G401.6 (cell line): Measurements from ENCODE around the gene LRRC53.

Experiments used
- FAIRE-seq: peaks from 2 replicates; lab custom pipeline; 2012; peaks lifted over from hg19 to GRCh38; lab: Jason Lieb, UNC

LRRC53 gene

GRCh38 chr1:74502432-74502831 lies 10.0 kb downstream of the LRRC53 start:
- no peak for FAIRE-seq

DNA sequence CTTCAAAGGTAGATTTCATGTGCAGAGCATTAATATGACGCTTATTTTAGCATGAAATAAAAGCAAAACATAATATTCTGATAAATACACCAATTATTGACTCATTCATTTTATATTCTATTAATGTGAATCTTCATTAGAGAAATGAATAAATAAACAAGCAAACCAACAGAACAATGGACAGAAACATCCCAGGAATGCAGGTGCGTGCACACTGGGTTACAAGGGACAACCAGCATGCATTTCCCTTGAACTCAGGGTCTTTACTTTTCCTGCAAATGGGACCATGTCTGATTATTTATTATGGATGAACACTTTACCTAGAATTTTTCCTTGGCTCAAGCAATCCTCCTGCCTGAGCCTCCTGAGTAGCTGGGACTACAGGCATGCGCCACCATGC lies 13.5 kb downstream of the LRRC53 start:
- no peak for FAIRE-seq

DNA sequence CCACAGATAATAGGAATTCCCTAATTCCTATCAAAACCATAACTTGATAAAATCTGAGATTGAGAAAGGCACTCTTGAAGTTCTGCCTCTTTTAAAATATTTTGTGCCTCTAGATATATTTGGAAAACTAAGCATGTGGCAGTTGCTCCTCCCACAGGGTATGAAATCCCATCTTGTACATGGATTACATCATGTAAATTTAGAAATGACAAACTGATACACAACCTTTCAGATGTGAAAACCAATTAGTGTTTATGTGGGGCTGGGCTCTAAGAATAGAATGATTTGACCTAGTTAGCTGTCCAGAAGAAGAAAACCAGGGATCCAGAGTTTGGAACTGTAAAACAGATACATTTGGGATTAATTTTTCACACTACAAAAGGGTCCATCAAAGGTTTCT lies 15.7 kb downstream of the LRRC53 start:
- no peak for FAIRE-seq

DNA sequence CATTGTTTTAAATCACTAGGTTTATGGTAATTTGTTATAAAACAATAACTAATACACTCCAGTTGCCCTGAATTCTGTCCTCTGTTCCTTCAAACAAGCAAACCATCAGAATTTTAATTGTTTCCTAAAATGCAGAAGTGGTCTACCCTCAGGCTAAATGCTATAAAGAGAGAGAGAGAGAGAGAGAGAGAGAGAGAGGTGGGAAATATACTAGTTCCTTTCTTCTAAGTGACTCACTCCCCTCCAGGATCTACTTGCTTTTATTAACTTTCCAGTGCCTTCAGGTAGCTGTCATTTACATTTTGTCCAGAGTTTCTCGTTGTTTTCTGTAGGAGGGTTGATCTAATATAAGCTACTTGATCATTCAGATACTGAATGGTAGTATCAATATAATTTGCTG lies 26.4 kb downstream of the LRRC53 start:
- FAIRE-seq: no peak

- FAIRE-seq: no peak
Observed at GRCh38 chr1:74485622-74486021, 26.8 kb downstream of the LRRC53 start.

DNA sequence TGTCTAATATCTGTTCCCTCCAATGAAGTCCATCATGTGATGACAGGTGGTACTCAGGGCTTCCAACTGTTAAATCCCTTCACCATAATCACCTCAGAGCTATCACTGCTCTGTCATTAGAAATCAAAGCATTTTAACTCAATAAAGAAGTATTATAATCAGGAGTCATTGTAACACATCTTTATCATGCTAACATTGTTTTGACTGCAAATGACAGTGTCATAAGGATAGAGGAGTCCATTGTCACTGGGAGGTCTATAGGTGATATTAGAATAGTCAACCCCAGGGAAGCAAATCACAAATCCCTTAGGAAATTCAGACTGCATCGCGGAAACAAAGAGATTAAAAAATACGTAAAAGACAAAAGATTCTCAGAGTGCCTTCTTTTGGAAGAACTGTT lies 30.8 kb downstream of the LRRC53 start:
- no peak for FAIRE-seq

DNA sequence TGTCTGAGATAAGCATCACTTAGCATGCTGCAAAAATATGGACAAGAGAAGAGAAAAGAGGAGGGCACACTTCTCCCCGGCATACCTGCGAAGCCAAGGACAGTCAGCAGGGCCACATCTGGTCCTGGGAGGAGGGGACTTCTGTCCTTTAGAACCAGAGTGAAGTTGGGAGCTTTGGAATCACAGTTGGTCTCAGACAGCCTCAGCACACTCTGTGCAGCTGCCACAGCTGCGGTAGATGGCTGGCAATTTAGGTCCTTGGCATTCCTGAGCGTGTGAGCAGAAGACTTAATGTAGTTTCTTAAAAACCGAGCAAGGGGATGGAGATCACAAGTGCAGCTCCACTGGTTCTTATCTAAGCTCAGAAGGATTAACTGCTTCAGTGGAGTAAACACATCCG lies 32.3 kb downstream of the LRRC53 start:
- FAIRE-seq: no peak

- FAIRE-seq: no peak
Observed at GRCh38 chr1:74478979-74479378, 33.4 kb downstream of the LRRC53 start.

GRCh38 chr1:74474585-74474984 lies 37.8 kb downstream of the LRRC53 start:
- no peak for FAIRE-seq

- no peak for FAIRE-seq
Observed at GRCh38 chr1:74471470-74471869, 40.9 kb downstream of the LRRC53 start.

DNA sequence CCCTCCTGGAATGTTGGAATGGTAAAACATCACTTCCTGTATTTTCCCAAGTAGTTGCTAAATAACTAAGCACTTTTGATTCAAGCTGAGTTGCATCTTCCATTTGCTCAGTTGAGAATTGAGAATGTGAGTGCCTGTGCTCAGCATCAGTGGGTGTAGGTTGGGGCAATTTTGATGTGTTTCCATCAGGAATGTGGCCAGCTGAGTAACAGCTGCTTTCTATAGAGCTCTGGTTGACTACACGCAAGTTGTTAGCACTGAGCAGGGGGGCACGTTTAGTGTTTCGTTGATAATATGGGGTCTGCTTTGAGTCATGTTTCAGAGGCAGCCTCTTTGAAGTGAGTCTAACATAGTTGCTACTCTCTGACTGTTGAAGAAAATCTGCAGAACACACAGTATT lies 41.5 kb downstream of the LRRC53 start:
- no peak for FAIRE-seq

DNA sequence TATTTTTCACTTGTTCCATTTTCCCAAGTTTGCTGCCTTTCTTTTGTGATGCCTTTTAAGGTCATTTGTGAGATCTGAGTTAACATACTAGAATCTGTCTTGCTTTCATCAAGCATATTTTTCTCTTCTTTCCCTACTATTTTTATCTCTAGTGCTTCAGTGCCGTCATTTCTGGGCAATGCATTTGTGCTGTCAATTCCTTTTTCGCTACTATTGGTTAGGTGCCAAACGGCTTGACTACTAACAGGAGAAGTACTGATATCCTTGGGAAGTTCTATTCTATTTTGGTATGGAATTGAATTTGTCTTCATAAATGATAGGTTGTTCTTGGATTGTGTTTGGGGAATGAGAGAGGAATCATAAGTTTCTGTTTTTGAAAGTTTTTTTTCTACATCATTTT lies 42.2 kb downstream of the LRRC53 start:
- FAIRE-seq: no peak

DNA sequence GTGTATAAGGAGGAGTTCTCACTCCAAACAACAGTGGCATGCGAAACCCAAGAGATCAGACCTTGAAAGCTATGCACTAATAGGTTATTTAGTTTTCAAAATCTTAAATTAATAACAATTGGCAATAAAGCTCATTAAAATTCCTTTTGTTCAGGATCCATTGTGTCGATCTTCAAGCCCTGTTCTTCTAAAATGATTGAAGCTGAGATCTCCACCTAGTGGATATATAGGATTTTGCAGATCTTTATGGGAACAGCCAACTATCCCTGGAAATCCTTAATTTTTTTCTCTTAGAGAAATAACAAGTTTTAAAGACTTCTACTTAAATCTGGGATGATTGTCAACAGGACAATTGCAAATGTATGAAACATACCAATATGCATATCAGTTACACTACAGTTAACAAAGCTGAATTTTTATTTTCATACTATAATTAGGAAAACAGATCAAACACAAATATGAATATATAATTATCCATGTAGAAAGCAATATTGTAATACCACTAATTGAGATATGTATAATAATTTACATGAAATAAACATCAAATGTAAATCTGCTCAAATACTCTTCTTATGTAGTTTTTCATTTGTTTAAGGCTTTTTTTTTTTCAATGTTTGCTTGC lies 43.3 kb downstream of the LRRC53 start:
- FAIRE-seq: peak; percentile 91

GRCh38 chr1:74467786-74468377 lies 44.5 kb downstream of the LRRC53 start:
- no peak for FAIRE-seq

DNA sequence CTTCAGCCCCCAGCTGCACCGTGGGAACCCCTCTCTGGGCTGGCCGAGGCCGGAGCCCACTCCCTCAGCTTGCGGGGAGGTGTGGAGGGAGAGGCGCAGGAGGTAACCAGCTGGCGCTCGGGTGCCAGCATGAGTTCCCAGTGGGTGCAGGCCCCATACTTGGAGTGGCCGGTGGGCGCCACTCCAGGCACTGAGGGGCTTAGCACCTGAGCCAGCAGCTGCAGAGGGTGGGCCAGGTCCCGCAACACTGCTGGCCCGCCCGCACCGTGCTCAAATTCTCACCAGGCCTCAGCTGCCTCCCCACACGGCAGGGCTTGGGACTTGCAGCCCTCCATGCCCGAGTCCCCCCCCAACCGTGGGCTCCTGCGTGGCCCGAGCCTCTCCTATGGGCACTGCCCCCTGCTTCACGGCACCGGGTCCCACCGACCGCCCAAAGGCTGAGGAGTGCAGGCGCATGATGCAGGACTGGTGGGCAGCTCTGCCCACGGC lies 47.2 kb downstream of the LRRC53 start:
- FAIRE-seq: no peak

DNA sequence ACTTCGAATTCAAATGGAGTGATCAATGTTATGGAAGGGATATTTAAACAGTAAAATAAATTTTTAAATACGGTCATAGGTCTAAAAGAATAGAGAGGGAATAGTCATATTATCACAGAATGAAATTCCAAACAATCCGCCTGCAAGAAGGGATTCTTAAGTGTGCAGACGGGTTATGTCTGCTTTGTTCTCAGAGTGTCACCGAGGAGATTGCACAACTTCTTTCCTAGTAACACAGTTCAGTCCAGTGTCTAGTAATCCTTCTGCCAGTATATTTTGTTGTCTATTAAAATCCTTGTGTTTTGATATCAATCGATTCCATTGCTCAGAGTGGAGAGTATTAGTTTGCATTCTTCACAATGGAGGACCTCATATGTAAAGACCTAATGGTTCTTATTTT lies 48.4 kb downstream of the LRRC53 start:
- no peak for FAIRE-seq

DNA sequence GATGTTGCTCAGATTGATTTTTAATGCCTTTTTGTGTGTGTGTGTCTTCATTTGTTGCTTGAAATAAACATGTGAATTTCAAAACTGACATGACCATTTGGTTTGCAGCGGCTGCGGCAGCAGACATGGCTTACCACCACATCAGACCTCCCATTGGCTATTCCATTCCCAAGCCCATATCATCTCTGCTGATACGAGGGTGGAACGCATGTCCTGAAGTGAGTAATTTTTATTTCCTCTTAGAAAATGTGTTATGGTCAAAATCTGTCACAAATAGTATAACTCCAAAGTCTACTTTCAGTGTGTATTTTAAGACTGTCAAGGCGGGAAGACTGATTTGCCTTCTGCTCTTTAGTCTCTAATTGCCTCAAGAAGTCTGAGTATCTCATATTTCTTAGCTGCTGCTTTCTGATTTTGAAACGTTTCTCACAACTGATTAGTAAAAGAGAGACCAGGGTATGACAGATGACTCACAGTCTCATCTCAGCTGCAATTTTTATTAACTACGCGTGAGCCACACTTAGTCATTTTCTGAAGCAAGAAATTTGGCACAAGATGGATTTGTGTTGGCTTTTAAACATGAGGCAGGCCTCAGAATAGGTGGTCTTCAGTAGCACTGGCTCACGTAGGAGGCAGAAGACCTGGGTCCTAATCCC lies 49.0 kb downstream of the LRRC53 start:
- FAIRE-seq: no peak

DNA sequence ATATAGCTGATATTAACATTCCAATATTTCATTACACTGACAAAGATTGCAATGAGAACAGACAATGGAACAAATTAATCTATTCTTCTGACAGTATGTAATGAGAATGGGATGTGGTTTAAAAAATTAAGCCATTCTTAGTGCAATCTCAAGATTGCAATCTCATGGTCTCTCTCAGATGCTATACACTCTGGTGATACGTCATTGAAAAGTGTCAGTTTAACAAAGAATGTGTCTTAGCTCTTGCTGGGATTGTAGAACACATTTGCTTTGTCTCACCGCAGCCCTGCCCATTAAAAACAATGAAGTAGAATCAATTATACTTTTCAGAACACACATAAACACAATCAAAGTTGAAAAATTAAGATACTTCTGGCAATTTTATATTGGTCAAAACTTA lies 55.2 kb downstream of the LRRC53 start:
- FAIRE-seq: no peak

DNA sequence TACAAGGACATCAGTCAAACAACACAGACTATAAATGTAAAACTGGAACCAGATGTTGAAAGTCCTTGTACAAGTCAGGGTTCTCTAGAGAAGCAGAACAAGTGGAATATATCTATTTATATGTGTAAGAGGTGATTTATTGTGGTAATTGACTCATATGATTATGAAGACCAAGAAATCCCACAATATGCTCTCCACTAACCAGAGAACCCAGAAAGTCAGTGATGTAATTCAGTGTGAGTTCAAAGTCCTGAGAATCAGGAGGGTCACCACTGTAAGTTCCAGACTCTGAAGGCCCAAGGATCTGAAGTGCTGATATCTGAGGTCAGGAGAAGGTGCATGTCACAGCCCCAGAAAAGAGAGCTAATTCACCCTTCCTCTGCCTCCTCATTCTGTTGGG lies 57.0 kb downstream of the LRRC53 start:
- FAIRE-seq: no peak

- no peak for FAIRE-seq
Observed at GRCh38 chr1:74453277-74453676, 59.1 kb downstream of the LRRC53 start.

GRCh38 chr1:74452035-74452434 lies 60.4 kb downstream of the LRRC53 start:
- FAIRE-seq: no peak

DNA sequence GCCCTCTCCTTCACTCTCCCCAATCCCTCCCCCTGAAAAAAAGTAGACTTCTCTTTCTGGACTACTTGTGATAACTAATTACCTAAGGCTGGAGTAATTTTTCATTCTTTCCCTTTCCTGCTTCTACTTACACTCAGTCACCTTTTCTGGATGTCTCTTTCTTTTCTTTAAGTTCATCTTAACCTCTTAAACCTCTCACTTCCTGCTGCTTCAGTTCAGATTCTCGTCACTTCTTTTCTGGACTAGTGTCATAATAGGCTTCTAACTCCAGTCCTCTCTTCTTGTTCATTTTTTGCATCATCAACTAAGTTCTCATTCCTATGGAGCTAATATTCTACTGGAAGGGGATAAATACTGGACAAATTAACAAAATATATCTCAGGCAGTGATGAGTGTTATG lies 75.4 kb downstream of the LRRC53 start:
- no peak for FAIRE-seq

DNA sequence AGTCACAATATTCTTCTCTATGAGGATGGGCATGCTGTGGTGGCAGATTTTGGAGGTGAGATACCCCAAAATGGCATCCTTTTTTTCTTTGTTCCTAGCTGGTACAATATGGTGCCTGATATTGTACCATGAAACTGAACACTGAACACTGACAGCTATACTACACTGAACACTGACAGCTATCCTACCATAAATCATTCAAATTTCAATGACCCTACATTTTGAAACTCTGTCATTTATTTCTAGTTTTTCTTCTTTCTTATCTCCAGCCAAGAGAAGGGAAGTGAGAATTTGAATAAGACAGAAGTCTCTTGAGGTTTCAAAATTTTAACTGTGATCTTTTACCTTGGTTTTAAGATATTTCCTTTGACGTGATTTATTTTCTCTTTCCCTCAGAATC lies 76.3 kb downstream of the LRRC53 start:
- no peak for FAIRE-seq

- FAIRE-seq: no peak
Observed at GRCh38 chr1:74434321-74434720, 78.1 kb downstream of the LRRC53 start.
